Activated CD8-positive, alpha-beta T cell treated with anti-CD3 and anti-CD28 coated beads for 36 hours (primary cell): Measurements from ENCODE around the gene GEMIN4. TPM values are rescaled to one million over a fixed set of nuclear protein-coding genes. Genes with fewer than 3 reads are reported as not detected.
"Not testable (repeated sequence)": the region's sequence is repeated elsewhere in the genome, so short reads cannot be mapped to it uniquely, and the experiment has no call there.

Source experiments
- ATAC-seq: fragments of 200-7000 bp; cut with Tn5 transposase; one replicate; pipeline ENCODE4 v1.10.0; 2021; ENCODE audit warnings: mild to moderate bottlenecking, moderate library complexity
- CTCF ChIA-PET: fragments of 350-600 bp; sonication (Branson Sonifier 250); formaldehyde crosslinking; loops from one replicate; lab custom pipeline; 2021; ENCODE audit warnings: antibody characterized with exemption; lab: Charles Lee
- POLR2A ChIA-PET: fragments of 350-600 bp; sonication (Branson Sonifier 250); formaldehyde crosslinking; loops from one replicate; lab custom pipeline; 2021; ENCODE audit warnings: antibody characterized with exemption; lab: Charles Lee
- DNase-seq: peaks from one replicate; pipeline ENCODE4 v3.0.0-alpha.2; 2020
- H3K27ac Mint-ChIP-seq: one replicate; pipeline ENCODE4 v1.8.0; 2021; ENCODE audit warnings: mild to moderate bottlenecking, mixed read lengths
- H3K27me3 Mint-ChIP-seq: one replicate; pipeline ENCODE4 v1.8.0; 2021; ENCODE audit warnings: mixed read lengths
- H3K36me3 Mint-ChIP-seq: one replicate; pipeline ENCODE4 v1.8.0; 2021; ENCODE audit warnings: low read depth, mixed read lengths
- H3K4me1 Mint-ChIP-seq: one replicate; pipeline ENCODE4 v1.8.0; 2021; ENCODE audit warnings: low read depth, mixed read lengths
- H3K4me3 Mint-ChIP-seq: one replicate; pipeline ENCODE4 v1.8.0; 2021; ENCODE audit warnings: mild to moderate bottlenecking, moderate library complexity, mixed read lengths
- H3K9me3 Mint-ChIP-seq: one replicate; pipeline ENCODE4 v1.8.0; 2021; ENCODE audit warnings: mixed read lengths
- intact Hi-C: fragments of 100-400 bp; cut with micrococcal nuclease; formaldehyde crosslinking; loops from one replicate; pipeline ENCODE4 v1.10.0; 2022
- total RNA-seq, 2 experiments: library from RNA; stranded (reverse); gene quantifications; one replicate each; pipeline ENCODE4 v1.2.3, GENCODE V29; 2021
- TF ChIP-seq, protein P1 (sequence below): fragments of 200-600 bp; IDR thresholded peaks from one replicate; pipeline ENCODE4 v1.8.0; 2022; ENCODE audit warnings: antibody characterized with exemption, mild to moderate bottlenecking

Gene GEMIN4
- total RNA-seq, 2 experiments from 2014 or later = 52.8 to 55.8 TPM

DNA sequence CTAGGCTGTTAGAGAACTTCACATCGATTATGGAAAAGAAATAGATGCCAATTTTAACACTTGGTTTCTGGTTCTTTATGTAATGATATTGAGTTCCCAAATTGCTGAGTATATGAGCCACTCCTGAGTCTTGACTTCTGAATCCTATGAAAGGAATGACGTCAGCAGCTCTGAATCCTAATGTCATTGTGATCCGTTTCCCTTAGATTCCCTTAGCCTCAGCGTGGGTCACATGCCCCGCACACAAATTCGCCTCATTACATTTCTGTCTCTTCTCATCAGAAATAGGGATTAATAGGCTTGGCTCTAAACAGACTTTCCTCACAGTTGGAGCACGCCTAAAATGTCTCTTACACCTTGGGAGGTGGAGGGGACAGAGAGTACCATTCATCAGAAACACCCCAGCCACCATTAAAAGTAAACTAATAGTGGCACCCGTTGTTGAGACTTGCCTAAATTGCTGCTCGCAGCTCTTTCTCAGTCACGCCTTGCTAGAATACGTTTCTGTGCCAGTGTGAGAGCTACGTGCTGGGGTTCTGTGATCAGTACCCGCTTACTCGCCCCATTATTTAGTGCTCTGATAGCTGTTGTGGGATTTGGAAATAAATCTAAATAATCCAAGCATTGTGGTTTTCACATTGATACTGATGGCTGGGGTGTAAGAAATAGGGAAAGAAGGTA lies 37.2 kb upstream of the GEMIN4 start:
- Mint-ChIP-seq H3K36me3 (peaks cover 28% of the 10 kb centered on the region), H3K4me3 (no peak overlapping the region), H3K27me3 (no peaks in the 10 kb centered on the region), H3K27ac (no peak overlapping the region), H3K4me1 (peaks cover 13% of the 10 kb centered on the region), H3K9me3 (no peaks in the 10 kb centered on the region)
- ATAC-seq = no peak
- ChIA-PET CTCF (interaction anchor here (0.7 to 1.4 kb wide), 3 partner anchors 191 to 267 kb away, joined by 3 read pairs; partner anchors contain the start of gene TIMM22), POLR2A (no interaction called here)
- no peak for DNase-seq
- intact Hi-C loops = no loop called here
- TF ChIP-seq, protein P1, sequence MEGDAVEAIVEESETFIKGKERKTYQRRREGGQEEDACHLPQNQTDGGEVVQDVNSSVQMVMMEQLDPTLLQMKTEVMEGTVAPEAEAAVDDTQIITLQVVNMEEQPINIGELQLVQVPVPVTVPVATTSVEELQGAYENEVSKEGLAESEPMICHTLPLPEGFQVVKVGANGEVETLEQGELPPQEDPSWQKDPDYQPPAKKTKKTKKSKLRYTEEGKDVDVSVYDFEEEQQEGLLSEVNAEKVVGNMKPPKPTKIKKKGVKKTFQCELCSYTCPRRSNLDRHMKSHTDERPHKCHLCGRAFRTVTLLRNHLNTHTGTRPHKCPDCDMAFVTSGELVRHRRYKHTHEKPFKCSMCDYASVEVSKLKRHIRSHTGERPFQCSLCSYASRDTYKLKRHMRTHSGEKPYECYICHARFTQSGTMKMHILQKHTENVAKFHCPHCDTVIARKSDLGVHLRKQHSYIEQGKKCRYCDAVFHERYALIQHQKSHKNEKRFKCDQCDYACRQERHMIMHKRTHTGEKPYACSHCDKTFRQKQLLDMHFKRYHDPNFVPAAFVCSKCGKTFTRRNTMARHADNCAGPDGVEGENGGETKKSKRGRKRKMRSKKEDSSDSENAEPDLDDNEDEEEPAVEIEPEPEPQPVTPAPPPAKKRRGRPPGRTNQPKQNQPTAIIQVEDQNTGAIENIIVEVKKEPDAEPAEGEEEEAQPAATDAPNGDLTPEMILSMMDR = no peak

DNA sequence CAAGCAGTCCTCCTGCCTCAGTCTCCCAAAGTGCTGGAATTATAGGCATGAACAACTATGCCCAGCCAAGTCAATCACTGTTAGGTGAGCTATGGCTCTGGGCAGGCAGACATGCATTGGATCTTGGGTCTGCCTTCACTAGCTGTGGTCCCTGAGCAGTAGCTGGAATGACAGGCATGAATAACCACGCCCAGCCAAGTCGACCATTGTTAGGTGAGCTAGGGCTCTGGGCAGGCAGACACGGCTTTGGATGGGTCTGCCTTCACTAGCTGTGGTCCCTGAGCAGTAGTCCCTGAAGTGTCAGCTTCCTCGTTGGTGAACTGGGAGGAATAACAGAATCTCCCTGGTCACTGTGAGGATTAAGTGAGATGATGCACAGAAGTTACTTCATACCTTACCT lies 36.5 kb upstream of the GEMIN4 start:
- H3K27ac Mint-ChIP-seq = no peak overlapping the region
- TF ChIP-seq, protein P1 = no peak
- H3K36me3 Mint-ChIP-seq = peaks cover 33% of the 10 kb centered on the region
- H3K4me3 Mint-ChIP-seq = no peak overlapping the region
- DNase-seq (no peak), ATAC-seq (no peak)
- ChIA-PET POLR2A (no interaction called here), CTCF (interaction anchor here (0.7 to 1.4 kb wide), 3 partner anchors 192 to 268 kb away, joined by 3 read pairs; partner anchors contain the start of gene TIMM22)
- intact Hi-C loops = no loop called here
- peaks cover 19% of the 10 kb centered on the region for H3K4me1 Mint-ChIP-seq
- no peaks in the 10 kb centered on the region for H3K27me3 Mint-ChIP-seq
- no peaks in the 10 kb centered on the region for H3K9me3 Mint-ChIP-seq

DNA sequence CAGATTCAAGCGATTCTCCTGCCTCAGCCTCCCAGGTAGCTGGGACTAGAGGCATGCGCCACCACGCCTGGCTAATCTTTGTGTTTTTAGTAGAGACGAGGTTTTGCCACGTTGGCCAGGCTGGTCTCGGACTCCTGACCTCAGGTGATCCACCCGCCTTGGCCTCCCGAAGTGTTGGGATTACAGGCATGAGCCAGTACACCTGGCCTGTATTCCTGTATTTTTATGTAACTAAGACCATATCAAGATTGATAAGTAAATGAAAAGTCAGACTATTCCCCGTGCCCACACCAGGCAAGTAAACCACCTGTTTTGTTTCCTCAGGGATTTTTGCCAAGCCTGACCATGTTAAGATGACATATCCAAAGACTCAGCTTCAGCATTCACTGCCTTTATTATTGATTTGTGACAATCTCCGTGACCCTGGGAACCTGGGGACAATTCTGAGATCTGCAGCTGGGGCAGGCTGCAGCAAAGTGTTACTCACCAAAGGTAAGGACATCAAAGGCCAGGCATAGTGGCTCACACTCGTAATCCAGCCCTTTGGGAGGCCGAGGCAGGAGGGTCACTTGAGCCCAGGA lies 35.7 kb upstream of the GEMIN4 start:
- TF ChIP-seq, protein P1 = no peak
- H3K27ac Mint-ChIP-seq = no peak overlapping the region
- H3K4me1 Mint-ChIP-seq = peaks cover 22% of the 10 kb centered on the region
- ATAC-seq (no peak), DNase-seq (no peak)
- ChIA-PET CTCF (interaction anchor here (1.2 kb wide), 1 partner anchor 269 kb away, joined by 3 read pairs; no protein-coding TSS in a partner anchor), POLR2A (interaction anchor here (0.6 kb wide), 2 partner anchors 12 to 57 kb away, joined by 3 to 4 read pairs; no protein-coding TSS in a partner anchor)
- H3K4me3 Mint-ChIP-seq = no peak overlapping the region
- peaks cover 37% of the 10 kb centered on the region for H3K36me3 Mint-ChIP-seq
- H3K9me3 Mint-ChIP-seq = no peaks in the 10 kb centered on the region
- intact Hi-C loops = no loop called here
- H3K27me3 Mint-ChIP-seq = no peaks in the 10 kb centered on the region

DNA sequence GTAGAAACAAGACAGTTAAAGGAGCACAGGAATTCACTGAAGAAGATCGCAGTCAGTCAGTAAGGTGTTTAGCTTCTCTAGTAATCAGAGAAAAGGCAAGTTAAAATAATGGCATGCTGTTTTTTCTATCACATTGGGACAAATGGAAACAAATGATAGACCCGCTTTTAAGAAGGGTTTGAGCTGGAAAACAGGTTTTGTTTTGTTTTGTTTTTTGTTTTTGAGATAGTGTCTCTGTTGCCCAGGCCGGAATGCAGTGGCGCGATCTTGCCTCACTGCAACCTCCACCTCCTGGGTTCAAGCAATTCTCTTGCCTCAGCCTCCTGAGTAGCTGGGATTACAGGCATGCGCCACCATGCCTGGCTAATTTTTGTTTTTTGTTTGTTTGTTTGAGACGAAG lies 33.8 kb upstream of the GEMIN4 start:
- peaks cover 28% of the 10 kb centered on the region for H3K4me1 Mint-ChIP-seq
- H3K27ac Mint-ChIP-seq, intact Hi-C loops, H3K27me3 Mint-ChIP-seq, ATAC-seq, H3K4me3 Mint-ChIP-seq, DNase-seq, POLR2A ChIA-PET, H3K9me3 Mint-ChIP-seq: not testable (repeated sequence)
- peaks cover 32% of the 10 kb centered on the region for H3K36me3 Mint-ChIP-seq
- CTCF ChIA-PET = interaction anchor here (0.8 kb wide), 1 partner anchor 195 kb away, joined by 4 read pairs; no protein-coding TSS in a partner anchor

DNA sequence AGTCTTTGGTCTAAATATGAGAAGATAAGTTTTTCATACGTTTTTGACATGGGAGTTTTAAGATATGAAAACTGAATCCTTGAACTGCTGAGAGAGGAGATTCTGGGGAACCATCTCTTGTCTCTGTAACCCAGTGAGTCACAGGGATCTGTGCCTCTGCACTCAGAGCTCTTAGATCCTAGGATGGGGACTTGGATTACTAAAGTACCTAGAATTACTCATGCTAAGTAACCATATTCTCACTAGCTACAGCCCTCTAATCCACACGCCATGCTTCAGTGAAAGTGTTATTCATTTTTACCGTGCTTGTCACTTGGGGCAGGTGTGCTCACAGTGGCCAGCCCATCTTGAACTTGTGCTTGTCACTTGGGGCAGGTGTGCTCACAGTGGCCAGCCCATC lies 32.1 kb upstream of the GEMIN4 start:
- H3K27me3 Mint-ChIP-seq = no peaks in the 10 kb centered on the region
- H3K4me1 Mint-ChIP-seq = peaks cover 32% of the 10 kb centered on the region
- ChIA-PET POLR2A (interaction anchor here (0.6 kb wide), 1 partner anchor 313 kb away, joined by 3 read pairs; no protein-coding TSS in a partner anchor), CTCF (interaction anchor here (1.3 kb wide), 1 partner anchor 212 kb away, joined by 3 read pairs; the partner anchor contains the start of gene TIMM22)
- H3K4me3 Mint-ChIP-seq = peak overlapping the region; percentile 89
- no peak for DNase-seq
- no peaks in the 10 kb centered on the region for H3K9me3 Mint-ChIP-seq
- H3K27ac Mint-ChIP-seq = peak overlapping the region; percentile 22
- intact Hi-C loops = no loop called here
- ATAC-seq = no peak
- TF ChIP-seq, protein P1 = no peak
- peaks cover 26% of the 10 kb centered on the region for H3K36me3 Mint-ChIP-seq
